ENCODE measurements around the gene VAT1.

Gene VAT1

GRCh38 chr17:43027091-43028032 lies 5.2 kb upstream of the VAT1 start:
- DNase-seq (ENCODE audit: low read depth, low spot score) = no peak

- DNase-seq (ENCODE audit: low read depth, low spot score) = no peak
These were observed 4.4 kb upstream of the VAT1 start for GRCh38 chr17:43026595-43026994.

- DNase-seq (ENCODE audit: low read depth, low spot score) = no peak
These were observed 3.8 kb upstream of the VAT1 start for GRCh38 chr17:43025766-43026537.

GRCh38 chr17:43025290-43025657 lies 3.1 kb upstream of the VAT1 start:
- no peak for DNase-seq (ENCODE audit: low read depth, low spot score)

GRCh38 chr17:43024407-43025289 lies 2.5 kb upstream of the VAT1 start, which contains the start of gene RND2:
Gene RND2, plus strand, starts transcription at chr17:43025231. Its CDS starts 117 bp downstream, at chr17:43025348.
- DNase-seq (ENCODE audit: low read depth, low spot score) = peak; percentile 41

- no peak for DNase-seq (ENCODE audit: low read depth, low spot score)
These were observed 1.1 kb downstream of the VAT1 start for GRCh38 chr17:43020789-43021740.

- no peak for DNase-seq (ENCODE audit: low read depth, low spot score)
These were observed 2.1 kb downstream of the VAT1 start for GRCh38 chr17:43020030-43020621.

GRCh38 chr17:43019418-43019817 lies 2.8 kb downstream of the VAT1 start:
- DNase-seq (ENCODE audit: low read depth, low spot score) = no peak

GRCh38 chr17:43018932-43019331 lies 3.3 kb downstream of the VAT1 start:
- DNase-seq (ENCODE audit: low read depth, low spot score) = no peak

- DNase-seq (ENCODE audit: low read depth, low spot score) = no peak
These were observed 4.0 kb downstream of the VAT1 start for GRCh38 chr17:43018008-43018853.

GRCh38 chr17:43016216-43016615 lies 6.0 kb downstream of the VAT1 start:
- DNase-seq (ENCODE audit: low read depth, low spot score) = no peak

GRCh38 chr17:43015579-43015978 lies 6.6 kb downstream of the VAT1 start:
- DNase-seq (ENCODE audit: low read depth, low spot score) = no peak

- no peak for DNase-seq (ENCODE audit: low read depth, low spot score)
These were observed 7.3 kb downstream of the VAT1 start for GRCh38 chr17:43014649-43015542.

GRCh38 chr17:43014020-43014648 lies 8.1 kb downstream of the VAT1 start:
- no peak for DNase-seq (ENCODE audit: low read depth, low spot score)

GRCh38 chr17:43013296-43013695 lies 8.9 kb downstream of the VAT1 start:
- no peak for DNase-seq (ENCODE audit: low read depth, low spot score)

- no peak for DNase-seq (ENCODE audit: low read depth, low spot score)
These were observed 10.3 kb downstream of the VAT1 start for GRCh38 chr17:43011728-43012472.

Measured in activated CD4-positive, CD25-positive, alpha-beta regulatory T cell treated with anti-CD3 and anti-CD28 coated beads, Interleukin-2, amount 50 U/mL, for 16 hours (primary cell).